Lung microvascular endothelial cell (primary cell): Measurements from ENCODE around the gene TMEM156. TPM values are rescaled to one million over a fixed set of nuclear protein-coding genes. Genes with fewer than 3 reads are reported as not detected.
"Not testable (repeated sequence)": the region's sequence is repeated elsewhere in the genome, so short reads cannot be mapped to it uniquely, and the experiment has no call there.

Experiments used
- DNase-seq, 2 donors: peaks; one replicate each; pipeline versions ENCODE4 v3.0.0 to v3.0.0-alpha.2; 2010; ENCODE audit warnings: low read depth in 2 of 2
- total RNA-seq: library from RNA; depleted of rRNA; stranded (reverse); fragments of >200 nt; gene quantifications from 2 replicates; pipeline ENCODE4 v1.2.1, GENCODE V29; 2014

Gene TMEM156
- total RNA-seq, 1 donor from 2014 or later = under 0.01 TPM

DNA sequence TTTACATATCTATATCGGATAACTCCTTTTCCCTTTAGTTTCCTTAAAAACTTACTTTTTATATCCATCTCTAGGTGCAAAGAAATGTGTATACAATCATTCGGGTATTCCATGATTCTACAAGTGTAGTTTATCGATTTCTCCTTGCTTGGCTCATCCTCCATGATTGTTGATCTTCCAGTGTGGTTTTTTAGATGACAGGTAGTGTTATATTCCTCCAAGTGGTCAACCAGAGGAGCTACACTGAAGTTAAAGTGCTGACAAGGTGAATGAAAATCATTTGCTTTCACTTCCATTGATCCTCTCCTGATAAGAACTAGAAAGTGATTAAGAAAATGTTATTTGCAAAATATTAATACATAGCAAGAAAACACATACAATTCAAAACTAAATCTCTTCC lies 38.5 kb downstream of the TMEM156 start:
- DNase-seq = no peak

DNA sequence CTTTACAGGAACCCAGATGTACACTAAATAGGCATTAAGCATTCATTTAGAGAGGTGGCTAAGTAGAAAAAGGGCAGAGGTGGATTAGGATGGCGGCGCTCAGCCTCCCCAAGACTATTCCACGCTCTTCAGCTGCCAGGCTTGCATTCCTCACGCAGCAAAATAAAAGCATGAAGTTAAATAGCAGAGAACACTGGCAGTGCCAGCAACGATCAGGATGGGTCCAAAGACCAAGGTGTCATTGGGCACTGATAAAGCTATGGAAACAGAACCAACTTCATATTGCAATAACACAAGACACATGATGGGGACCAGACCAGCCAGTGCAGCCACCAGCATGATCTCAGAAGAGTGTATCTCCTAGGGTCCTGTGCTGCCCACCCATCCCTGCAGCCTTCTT lies 42.0 kb downstream of the TMEM156 start:
- DNase-seq = no peak

- peak in 1 of 2 donors; percentile 57 for DNase-seq
Measured at GRCh38 chr4:38989487-38989886, 42.7 kb downstream of the TMEM156 start.

DNA sequence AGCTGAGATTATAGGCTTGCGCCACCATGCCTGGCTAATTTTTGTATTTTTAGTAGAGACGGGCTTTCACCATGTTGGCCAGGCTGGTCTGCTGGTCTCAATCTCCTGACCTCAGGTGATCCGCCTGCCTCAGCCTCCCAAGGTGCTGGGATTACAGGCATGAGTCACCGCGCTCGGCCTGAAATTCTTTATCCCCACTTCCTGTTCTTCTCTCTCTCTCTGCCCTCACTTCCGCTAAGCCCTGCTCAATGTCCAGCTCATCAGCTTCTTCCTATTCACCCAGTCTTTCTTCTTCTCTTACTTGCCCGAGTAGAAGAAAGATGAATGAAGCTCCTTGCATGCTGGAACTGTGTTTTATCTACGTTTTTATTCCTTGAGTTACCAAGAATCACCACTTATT lies 43.9 kb downstream of the TMEM156 start:
- DNase-seq = peak in 1 of 2 donors; percentile 50

DNA sequence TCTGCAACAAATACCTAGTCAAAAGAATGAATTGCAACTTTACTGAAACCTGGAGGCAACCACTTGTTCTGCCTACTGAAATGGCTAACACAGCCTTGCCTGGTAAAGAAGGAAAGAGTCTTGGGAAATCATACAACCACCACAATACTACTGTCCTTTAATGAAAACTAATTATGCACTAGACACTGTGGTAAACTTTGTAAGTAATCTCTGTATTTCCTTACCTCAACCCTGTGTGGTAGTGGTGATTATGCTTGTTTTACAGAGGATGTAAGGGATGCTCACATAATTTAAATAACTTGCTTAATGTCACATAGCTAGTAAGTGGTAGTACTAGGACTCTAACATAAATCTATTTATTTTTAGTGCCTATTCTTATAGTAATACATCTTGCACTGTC lies 44.7 kb downstream of the TMEM156 start:
- no peak for DNase-seq

- DNase-seq = no peak
Measured at GRCh38 chr4:38985410-38986100, 46.7 kb downstream of the TMEM156 start.

- peak; percentile 35 to 47 for DNase-seq
Measured at GRCh38 chr4:38983787-38984598, 48.2 kb downstream of the TMEM156 start.

GRCh38 chr4:38983291-38983690 lies 48.9 kb downstream of the TMEM156 start:
- no peak for DNase-seq

- DNase-seq = peak in 1 of 2 donors; percentile 56
Measured at GRCh38 chr4:38982361-38983095, 49.7 kb downstream of the TMEM156 start.

- peak in 1 of 2 donors; percentile 81 for DNase-seq
Measured at GRCh38 chr4:38980903-38981676, 51.1 kb downstream of the TMEM156 start.

DNA sequence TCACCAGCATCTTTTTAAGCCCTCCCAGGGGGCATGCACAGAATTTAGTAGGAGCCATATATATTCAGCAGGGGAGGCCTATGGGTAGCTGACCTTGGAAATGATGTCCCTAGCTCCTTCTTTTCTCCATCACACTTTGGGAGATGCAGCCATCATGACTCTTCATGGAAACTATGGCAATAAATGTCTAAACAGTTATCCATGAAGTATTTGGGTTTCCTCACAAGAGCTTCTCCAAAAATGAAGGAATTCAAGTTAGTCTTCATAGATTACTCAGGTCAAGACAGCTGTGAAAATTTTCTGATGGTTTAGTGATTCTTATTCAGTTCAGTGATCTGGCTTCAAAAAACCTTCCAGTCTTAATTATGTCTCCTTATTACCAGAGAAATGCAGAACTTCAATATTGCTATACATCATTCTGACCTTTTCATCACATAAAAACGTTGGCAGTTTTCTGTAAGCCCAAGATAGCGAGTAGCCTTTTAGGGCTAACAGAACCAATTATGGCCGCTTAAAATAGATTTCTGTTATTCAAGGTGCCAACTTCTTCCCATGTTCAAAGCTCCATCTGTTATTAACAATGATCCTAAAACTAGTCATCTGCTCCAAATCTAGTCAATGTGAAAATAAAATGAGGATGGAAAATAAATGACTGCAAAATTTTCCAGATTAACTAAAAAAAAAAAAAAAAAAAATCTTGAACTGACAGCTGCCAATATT lies 52.5 kb downstream of the TMEM156 start:
- no peak for DNase-seq

DNA sequence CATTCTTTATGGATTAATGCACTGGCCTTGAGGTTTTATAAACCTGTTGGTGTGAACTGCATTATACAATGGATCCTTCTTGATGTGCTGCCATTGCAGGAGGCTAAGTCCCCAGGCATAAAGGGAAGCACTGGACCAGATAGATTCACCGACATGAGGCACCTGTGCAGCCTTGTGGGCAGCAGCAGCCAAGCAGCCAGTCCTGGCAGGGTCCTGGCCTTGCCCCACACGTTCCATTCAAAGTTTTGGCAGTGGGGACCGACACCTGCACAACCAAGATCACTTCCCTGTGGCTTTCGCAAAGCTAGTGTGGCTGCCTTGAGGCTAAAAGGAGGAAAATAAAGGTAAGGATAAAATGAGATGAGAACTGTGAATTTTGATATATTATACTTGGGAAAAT lies 53.1 kb downstream of the TMEM156 start:
- no peak for DNase-seq

- DNase-seq = no peak
Measured at GRCh38 chr4:38976308-38976707, 55.9 kb downstream of the TMEM156 start.

DNA sequence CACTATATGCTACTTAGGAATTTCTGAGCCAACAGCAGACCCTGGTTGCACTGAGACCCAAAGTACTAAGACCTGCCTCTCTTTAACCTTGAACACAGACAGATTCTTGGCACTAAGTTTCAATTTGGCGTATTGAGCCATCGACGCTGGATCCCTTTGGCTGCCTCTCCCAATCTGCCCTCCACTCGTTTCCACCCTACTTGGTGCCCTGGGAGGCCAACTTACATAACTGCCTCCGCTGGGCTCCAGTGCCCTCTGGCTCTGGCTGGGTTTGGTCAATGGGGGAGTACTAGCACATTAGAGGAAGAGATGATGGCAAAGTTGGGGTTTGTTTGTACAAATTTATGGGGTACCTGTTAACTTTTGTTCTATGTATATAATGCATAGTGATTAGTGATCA lies 63.5 kb downstream of the TMEM156 start:
- DNase-seq = no peak

DNA sequence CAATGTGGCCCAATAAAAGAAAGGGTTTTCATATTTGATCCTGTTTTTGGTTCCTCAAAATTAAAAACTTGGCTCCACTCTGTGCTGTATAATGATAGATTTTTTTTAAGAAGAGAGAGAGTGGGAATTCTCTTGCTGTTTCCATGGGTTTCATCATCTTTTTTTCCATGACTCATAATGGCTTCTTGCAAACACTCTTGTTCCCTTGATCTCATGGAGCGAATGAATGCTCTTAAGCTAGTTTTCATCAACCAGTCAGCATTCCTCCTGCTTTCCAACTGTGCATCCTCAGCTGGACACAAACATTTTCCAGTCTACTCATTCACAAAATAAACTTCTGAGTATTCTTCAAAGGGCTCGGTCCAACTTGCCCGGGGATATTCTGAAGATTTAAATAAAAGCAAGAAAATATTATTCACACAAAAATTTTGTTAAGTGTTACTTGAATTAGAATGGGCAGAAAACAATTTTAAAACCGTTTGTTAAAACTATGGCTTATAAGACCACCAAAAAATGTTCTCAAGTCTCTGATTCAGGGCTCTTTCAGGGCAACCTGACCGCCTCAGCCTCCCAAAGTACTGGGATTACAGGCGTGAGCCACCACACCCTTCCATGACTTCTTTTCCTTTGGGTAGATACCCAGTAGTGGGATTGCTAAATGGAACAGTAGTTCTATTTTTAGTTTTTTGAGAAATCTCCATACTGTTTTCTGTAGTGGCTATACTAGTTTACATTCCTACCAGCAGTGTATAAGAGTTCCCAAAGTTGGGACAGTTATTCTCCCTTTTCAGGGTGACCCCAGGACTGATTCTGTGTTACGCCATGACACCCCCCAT lies 64.7 kb downstream of the TMEM156 start:
- peak; percentile 58 to 69 for DNase-seq

DNA sequence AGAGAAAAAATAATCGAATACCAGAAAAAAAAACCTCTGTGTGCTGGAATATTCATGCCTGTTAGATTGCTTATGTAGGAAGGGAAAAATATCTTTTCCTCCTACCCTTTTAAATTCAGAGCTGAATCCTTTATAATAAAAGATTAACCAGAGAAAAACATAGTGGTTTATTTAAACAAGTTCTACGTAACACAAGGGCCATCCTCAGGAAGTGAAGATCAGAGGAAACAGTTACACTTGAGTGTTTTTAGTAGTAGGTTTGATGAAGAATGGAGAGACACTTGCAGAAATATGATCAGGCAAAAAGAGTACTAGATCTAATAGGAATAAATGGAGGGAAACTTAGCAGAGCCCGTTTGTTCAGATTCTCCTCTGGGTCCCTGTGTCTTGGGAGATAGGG lies 66.3 kb downstream of the TMEM156 start:
- peak in 1 of 2 donors; percentile 20 for DNase-seq

- DNase-seq = no peak
Measured at GRCh38 chr4:38964942-38965775, 67.0 kb downstream of the TMEM156 start.

DNA sequence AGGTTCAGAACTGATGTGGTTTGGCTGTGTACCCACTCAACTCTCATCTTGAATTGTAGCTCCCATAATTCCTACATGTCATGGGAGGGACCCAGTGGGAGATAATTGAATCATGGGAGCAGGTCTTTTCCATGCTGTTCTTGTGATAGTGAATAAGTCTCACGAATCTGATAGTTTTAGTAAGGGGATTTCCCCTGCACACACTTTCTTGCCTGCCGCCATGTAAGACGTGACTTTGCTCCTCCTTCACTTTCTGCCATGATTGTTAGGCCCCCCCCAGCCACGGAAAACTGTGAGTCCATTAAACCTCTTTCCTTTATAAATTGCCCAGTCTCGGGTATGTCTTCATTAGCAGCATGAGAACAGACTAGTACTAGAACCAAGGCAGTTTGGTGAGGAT lies 73.0 kb downstream of the TMEM156 start:
- DNase-seq = not testable (repeated sequence)
